ENCODE measurements around the gene DHX9.
A peak's percentile ranks its signal among the peaks of the same experiment; 100 is the strongest.

The DHX9 gene

DNA sequence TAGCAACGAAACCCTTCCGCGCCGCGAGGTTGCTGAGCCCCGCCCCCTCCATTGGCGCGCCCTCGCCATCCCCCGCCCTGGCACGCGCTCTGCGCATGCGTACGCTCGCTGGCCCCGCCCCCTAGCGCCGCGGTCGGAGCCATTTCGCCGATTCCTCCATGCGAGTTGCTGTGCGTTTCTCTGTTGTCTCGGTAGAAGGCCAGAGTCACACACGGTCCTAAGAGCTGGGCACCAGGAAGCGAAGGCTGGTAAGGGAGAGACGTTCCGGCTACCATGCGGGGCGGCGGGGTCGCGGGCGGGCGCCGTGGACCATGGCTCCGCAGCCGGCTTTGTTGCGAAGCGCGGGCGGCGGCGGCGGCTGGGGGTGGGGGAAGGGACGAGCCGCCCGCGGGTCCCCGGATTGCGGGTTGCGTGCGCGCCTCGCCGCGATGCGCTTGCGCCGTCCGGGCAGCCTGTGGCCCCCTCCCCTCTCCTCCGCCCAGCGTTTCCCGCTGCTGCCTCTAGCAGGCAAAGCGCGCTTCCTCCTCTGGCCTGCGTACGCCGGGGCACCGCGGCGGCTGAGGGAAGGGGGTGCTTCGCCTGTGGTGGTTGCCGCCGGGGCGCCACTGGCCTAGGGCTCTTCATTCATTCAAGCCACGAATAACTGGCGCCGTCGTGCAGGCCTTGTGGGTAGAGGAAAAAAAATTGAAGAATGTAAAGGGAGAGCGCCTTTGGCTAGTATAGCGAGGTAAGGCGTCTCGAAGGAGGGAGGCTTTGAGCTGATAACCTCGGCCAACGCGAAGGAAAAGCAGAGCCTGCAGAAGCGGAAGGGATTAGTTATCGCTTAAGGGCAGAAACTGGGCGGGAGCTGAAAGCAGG is at the start of gene DHX9:
DHX9 (plus strand) TSS at position 139 of the 858 bp plus-strand sequence. CDS start 3,220 bp downstream, outside the sequence.
- DNase-seq: peak; percentile 94

- DNase-seq: peak; percentile 91
Measured at GRCh38 chr1:182791281-182792179, 47.6 kb upstream of the DHX9 start.

DNA sequence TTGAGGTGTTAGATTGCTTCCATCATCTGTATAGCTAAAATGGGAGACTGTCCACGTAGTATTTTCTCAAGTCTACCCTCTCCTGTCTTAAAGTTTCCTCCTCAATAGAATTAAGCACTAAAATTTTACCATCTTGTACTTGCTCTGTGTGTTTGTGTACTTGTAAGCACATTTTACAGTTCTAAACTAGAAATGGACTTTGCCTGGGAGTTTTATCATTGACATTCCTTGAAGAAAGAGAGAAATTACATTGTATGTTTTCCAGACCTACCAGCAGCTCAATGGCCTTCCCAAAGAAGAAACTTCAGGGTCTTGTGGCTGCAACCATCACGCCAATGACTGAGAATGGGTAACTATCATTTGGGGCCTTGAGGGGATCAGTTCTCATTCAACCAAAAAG is 45.1 kb upstream of the DHX9 start:
- DNase-seq: no peak

DNA sequence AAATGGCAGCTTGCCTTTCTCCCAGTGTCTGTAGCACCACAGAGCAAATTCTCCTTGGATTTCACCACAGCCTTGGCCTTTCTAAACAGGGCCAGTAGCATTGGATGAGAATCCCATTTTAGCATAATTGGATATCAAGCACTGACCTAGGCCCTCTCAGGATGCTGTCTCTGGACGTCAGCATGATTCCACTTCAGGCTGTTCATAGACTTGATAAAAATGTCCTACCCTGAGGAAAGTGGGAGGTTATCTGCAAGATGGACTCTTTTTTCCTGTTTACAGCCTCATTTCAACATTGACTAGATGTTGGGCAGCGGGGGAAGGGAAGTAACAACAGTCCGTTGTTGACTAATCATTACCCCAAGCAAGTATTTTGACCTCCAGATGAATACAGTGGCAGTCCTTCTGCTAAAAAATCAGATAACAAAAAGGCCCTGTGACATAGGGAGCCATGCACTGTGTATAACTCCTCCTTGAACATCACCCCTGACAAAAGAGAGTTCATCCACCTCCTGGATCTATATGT is 44.4 kb upstream of the DHX9 start:
- DNase-seq: no peak

DNA sequence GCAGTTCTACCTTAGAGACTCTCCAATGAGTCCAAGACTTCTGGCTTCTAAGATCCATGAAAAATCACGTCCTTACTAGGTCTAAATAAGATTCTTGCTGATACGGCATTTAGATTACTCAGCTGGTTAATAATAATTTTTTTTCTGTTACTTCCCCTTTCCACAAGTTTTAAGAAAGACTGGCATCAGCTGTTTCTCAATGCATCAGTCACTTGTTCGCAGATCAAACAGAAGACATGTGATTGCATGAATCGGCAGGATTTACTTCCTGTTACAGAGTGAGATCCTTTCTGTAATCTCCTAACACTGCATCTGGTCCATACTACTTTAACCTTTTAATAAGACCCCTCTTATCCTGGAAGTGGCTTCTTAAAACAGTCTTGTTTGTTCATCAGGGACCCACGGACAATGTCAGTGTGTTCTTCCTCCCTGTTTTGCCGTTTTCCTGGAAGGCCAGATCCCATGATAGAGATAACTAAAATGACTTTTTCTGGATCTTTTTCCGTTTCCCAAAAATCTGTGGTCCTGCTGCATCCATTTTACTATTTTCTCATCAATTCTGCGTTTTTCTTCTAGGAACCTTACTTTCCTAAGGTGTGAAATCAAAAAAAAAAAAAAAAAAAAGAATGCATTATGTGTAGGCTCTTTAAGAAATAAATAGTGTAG is 43.5 kb upstream of the DHX9 start:
- DNase-seq: peak; percentile 69

GRCh38 chr1:182802006-182802803 is 36.9 kb upstream of the DHX9 start:
- DNase-seq: peak; percentile 21

DNA sequence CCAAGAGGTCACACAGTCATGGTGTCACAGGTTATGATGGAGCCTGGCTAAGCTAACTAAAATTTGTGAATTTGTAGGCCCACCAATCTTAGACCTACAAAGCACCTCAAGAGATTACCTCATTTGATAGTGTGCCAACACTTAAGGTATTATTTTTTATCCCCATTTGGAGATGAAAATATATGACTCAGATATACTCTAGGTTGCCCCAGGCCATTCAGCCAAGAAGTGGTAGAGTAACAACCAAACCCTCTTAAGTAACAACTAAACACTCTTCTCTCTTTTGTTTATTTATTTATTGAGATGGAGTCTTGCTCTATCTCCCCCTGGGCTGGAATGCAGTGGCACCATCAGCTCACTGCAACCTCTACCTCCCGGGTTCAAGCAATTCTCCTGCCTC is 35.3 kb upstream of the DHX9 start:
- DNase-seq: no peak

DNA sequence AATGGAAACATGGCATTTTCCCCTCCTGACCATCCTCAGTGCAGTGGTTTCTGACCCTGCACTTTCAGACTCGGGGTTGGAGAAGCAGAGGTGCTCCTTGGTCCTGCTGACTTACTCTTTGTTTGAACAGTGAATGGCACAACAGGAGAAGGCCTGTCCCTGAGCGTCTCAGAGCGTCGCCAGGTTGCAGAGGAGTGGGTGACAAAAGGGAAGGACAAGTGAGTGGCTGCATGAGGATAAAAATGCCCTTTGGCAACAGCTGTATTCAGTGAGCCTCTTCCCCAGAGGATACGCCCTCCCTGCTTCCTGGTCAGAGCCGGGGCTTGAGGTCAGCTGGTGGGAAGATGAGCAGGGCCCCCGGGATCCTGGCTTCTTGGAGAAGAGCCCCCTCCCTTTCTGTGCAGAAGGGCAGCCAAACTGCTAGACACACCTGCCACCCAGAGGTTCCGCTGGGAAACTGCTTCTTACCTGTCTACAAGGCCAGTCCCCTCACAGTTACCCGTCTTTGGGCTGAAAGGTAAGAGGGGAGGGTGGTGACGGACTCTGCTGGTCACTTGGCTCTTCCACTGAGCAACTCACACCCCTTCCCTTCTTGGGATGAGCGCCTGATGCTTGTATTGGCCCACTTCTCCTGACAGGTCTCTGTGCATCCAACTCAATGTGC is 33.0 kb upstream of the DHX9 start:
- DNase-seq: peak; percentile 68

- no peak for DNase-seq
Measured at GRCh38 chr1:182807907-182808306, 31.2 kb upstream of the DHX9 start.

DNA sequence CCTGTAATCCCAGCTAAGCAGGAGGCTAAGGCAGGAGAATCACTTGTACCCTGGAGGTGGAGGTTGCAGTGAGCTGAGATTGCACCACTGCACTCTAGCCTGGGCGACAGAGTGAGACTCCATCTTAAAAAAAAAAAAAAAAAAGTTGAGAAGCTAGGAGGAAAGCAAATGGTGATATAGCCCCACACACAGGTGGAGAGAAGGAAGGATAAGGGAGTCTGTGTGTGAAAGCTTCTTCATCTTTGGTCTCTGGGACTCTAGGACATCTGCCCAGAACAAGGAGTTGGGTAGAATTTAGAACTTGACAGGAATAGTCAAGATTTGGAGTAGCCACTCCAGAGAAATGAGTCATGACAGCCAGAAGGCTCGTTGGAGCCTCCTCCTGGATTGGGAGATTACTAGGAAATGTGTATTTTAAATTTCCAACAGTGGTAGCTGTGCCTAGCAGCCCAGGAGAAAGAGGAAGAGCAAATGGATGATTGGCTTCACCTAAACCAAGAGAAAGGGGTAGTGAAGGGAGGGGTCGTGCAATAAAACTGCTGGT is 29.7 kb upstream of the DHX9 start:
- no peak for DNase-seq

- DNase-seq: peak; percentile 39
Measured at GRCh38 chr1:182811975-182812722, 27.0 kb upstream of the DHX9 start.

GRCh38 chr1:182816863-182817262 is 22.3 kb upstream of the DHX9 start:
- DNase-seq: no peak

DNA sequence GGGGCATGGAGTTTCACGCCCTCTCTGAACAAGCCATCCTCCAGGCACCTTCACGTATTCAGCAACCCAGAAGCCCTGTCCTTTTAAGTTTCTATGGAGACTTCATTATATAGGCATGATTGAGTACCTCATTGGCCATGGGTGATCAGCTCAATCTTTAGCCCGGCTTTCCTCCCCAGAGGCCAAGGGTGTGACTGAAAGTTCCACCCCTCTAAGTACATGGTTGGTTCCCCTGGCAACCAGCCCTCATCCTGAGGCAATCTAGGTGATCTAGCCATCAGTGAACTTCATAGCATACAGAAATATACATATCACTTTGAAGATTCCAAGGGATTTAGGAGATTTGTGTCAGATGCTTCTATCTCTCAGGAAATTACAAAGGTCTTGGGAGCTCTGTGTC is 21.3 kb upstream of the DHX9 start:
- no peak for DNase-seq

DNA sequence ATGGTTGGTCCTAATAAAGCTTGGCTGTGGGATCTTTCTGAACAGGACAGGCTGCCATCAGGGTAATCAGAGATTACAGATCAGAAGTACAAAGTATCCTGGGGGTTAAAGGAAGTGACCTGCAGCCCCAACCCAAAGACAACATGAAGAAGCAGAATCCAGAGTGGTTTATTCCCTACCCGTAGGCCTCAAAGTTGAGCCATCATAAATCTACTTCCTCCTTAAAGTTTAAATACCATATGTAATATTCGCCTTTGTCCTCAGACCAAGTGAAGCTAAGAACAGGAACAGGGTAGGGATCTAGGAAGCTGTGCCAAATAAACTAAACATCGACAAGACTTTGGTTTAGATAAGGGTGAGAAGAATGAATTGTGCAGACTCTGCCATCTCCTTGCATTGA is 15.9 kb upstream of the DHX9 start:
- DNase-seq: no peak

GRCh38 chr1:182826892-182827291 is 12.3 kb upstream of the DHX9 start:
- DNase-seq: no peak

GRCh38 chr1:182829285-182829932 is 9.7 kb upstream of the DHX9 start:
- no peak for DNase-seq

DNA sequence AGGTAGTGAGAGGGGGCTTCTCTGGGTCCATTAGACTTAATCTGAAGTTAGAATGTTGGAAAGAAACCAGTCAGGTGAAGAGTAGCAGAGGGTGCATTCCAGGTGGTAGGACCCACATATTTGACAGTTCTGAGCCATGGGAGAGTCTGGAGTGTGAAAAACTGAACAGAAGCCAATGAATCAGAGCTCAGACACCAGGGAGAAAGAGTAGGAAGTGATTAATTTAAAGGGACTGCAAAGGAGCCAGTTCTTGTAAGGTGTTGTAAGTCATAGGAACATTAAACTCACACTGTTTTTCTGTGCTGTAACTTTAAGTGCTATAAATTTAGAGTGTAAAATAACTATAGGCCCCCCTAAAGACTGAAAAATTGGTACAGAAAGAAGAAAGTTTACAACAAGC is 5.9 kb upstream of the DHX9 start:
- DNase-seq: no peak

DNA sequence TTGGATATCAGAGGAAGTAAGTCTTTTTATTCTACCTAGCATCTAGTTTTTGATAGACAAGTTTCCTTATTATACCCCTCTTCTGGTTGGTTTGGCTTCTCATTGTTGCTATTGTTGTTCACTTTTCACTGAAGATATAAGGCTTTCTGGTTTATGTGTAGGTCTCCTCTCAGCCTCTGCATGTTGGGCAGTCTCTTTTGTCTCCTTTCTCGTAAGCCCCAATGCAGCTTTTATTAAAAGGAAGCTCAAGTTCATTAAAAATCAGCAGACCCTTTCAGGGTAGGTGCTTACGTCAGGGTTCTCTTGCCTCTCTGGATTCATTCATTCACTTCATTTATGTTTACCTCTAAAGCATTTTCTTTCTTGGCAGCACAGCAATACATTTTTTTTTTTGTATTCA is 4.8 kb upstream of the DHX9 start:
- no peak for DNase-seq

GRCh38 chr1:182835806-182836205 is 3.3 kb upstream of the DHX9 start:
- DNase-seq: no peak

- DNase-seq: peak; percentile 46
Measured at GRCh38 chr1:182841368-182841988, 2.3 kb downstream of the DHX9 start.
